CD4-positive, alpha-beta T cell treated with Interleukin-15 for 1 hour (primary cell): ENCODE results near the gene COMMD8.
A peak's percentile ranks its signal among the peaks of the same experiment; 100 is the strongest.

ENCODE experiments used
- DNase-seq: peaks from one replicate; pipeline ENCODE4 v3.0.0-alpha.2; 2020

Gene COMMD8

GRCh38 chr4:47471064-47471463, 7.6 kb upstream of the COMMD8 start:
- no peak for DNase-seq

GRCh38 chr4:47469951-47470350, 6.4 kb upstream of the COMMD8 start:
- DNase-seq = no peak

GRCh38 chr4:47468706-47469365, 5.3 kb upstream of the COMMD8 start:
- DNase-seq = no peak

- DNase-seq = no peak
Measured at GRCh38 chr4:47466056-47466785, 2.7 kb upstream of the COMMD8 start.

- peak; percentile 31 for DNase-seq
Measured at GRCh38 chr4:47465004-47465403, 1.5 kb upstream of the COMMD8 start.

- DNase-seq = no peak
Measured at GRCh38 chr4:47462799-47463234, 685 bp downstream of the COMMD8 start.

GRCh38 chr4:47451657-47452056, 11.8 kb downstream of the COMMD8 start:
- DNase-seq = no peak

GRCh38 chr4:47444031-47444430, 19.5 kb downstream of the COMMD8 start:
- DNase-seq = no peak

- DNase-seq = peak; percentile 20
Measured at GRCh38 chr4:47442980-47443379, 20.5 kb downstream of the COMMD8 start.

- no peak for DNase-seq
Measured at GRCh38 chr4:47434931-47435330, 28.6 kb downstream of the COMMD8 start.

GRCh38 chr4:47432749-47433148, 30.8 kb downstream of the COMMD8 start:
- no peak for DNase-seq

- DNase-seq = no peak
Measured at GRCh38 chr4:47427935-47428334, 35.6 kb downstream of the COMMD8 start.

- no peak for DNase-seq
Measured at GRCh38 chr4:47425628-47426027, 37.9 kb downstream of the COMMD8 start.

GRCh38 chr4:47419296-47419695, 44.2 kb downstream of the COMMD8 start:
- DNase-seq = no peak

- no peak for DNase-seq
Measured at GRCh38 chr4:47418147-47418546, 45.4 kb downstream of the COMMD8 start.

GRCh38 chr4:47415719-47416118, 47.8 kb downstream of the COMMD8 start:
- no peak for DNase-seq

- no peak for DNase-seq
Measured at GRCh38 chr4:47413521-47413920, 50.0 kb downstream of the COMMD8 start.

GRCh38 chr4:47410271-47410670, 53.2 kb downstream of the COMMD8 start:
- DNase-seq = no peak

GRCh38 chr4:47406408-47406807, 57.1 kb downstream of the COMMD8 start:
- DNase-seq = no peak
